DOHH2 (cell line): ENCODE data around the gene SPACA7.

ENCODE experiments used
- CTCF ChIP-seq: fragments of 200-600 bp; sonication (generic); IDR thresholded peaks from one replicate; pipeline ENCODE4 v1.5.1; 2014; ENCODE audit warnings: antibody characterized with exemption, mild to moderate bottlenecking, low read depth, low read length; ENCODE audit not compliant: poor library complexity, severe bottlenecking
- EZH2phosphoT487 ChIP-seq: fragments of 200-600 bp; sonication (generic); IDR thresholded peaks from 2 replicates; pipeline ENCODE4 v1.6.1; 2017; ENCODE audit warnings: borderline replicate concordance, mild to moderate bottlenecking, antibody characterized with exemption, low read length, moderate library complexity, mixed read lengths

GRCh38 chr13:112441226-112441625 is 65.1 kb downstream of the SPACA7 start:
- TF ChIP-seq EZH2phosphoT487 = no peak
- no peak for TF ChIP-seq CTCF
